ENCODE measurements around the gene SPPL2C. TPM values are rescaled to one million over a fixed set of nuclear protein-coding genes. Genes with fewer than 3 reads are reported as not detected.

SPPL2C gene
- total and polyA plus RNA-seq, 10 of the 15 experiments (the other 5 are each of a cell fraction or from before 2014, with no cell fraction given), result not detected

DNA sequence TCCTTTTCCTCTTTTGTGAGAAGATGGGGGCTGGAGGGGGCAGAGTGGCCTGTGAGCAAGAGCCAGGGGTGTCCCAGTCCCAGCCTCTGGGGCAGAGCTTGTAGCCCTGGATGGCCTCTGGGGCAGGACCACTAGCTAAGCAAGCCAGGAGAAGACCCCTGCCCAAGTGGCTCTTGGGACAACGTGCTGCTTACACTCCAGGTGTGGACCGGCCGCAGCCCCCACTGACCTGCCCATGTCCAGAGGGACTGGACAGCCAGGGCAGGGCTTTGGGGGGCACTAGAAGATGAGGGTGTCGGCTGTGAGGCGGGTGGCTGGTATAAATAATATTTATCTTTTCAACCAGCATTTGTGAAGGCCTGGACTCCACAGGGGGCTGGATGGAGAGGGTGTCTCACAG is 9.2 kb upstream of the SPPL2C start (continued):
- TF ChIP-seq, protein P1, sequence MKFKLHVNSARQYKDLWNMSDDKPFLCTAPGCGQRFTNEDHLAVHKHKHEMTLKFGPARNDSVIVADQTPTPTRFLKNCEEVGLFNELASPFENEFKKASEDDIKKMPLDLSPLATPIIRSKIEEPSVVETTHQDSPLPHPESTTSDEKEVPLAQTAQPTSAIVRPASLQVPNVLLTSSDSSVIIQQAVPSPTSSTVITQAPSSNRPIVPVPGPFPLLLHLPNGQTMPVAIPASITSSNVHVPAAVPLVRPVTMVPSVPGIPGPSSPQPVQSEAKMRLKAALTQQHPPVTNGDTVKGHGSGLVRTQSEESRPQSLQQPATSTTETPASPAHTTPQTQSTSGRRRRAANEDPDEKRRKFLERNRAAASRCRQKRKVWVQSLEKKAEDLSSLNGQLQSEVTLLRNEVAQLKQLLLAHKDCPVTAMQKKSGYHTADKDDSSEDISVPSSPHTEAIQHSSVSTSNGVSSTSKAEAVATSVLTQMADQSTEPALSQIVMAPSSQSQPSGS (IDR thresholded peaks at IDR 0.05; ENCODE audit: low read length), result no peak

DNA sequence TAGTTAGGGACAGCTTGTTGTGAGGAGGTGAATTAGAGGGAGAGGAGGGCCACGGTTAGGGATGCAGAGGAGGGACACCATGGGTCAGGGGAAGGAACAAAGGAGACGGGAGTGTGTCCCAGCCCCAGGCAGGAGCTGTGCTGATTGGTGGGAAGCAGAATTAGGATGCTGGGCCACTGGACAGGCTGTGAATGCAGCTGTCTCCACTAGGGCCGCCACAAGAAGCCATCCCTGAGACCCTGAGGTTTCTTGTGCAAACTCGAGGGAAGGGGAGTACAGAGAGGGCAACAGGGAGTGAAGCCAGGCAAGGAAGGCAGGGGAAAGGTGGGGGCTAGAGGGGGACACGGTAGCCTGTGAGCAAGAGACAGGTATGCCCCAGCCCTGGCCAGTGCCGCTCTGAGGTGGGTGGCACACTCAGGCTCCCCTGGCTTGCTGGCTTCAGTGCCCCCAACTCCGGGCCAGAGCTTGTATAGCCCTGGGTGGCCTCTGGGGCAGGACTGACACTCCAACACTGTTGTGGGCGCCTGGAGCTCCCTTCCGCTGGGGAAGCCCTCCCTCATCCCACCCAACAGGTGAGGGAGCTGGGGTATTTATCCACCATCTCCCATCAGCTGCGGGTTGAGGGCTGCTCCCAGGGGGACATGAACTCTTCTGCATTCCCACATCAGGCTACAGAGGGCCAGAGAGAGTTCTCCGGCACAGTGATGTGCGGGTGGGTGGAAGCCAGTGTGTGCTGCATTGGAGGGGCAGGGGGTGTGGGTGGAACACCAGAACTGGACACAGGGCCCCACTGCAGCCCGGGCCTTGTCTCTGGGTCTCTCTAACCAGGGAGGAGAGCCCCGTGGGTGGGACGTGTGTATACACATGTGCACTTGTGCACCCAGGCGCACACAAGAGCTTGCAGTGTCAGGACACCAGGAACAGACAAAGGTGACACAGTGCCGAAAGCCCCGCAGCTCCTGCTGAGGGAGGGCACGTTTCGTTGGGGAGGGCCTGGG is 8.3 kb upstream of the SPPL2C start:
- no peak for TF ChIP-seq PAX8 (IDR thresholded peaks at IDR 0.05)
- TF ChIP-seq ZNF207 (IDR thresholded peaks at IDR 0.05; ENCODE audit: borderline replicate concordance), result no peak
- TF ChIP-seq TCF12 (IDR thresholded peaks at IDR 0.05; ENCODE audit: low read depth, low read length), result no peak
- no peak for TF ChIP-seq HDAC2 (IDR thresholded peaks at IDR 0.05)
- no peaks in the 10 kb centered on the region for H3K36me3 ChIP-seq (ENCODE audit: control insufficient read depth in 2 of 2, insufficient read depth in 2 of 2, low read length in 1 of 2)
- H3K9me3 ChIP-seq (replicated peaks; ENCODE audit: control insufficient read depth, insufficient read depth, low read length), result no peaks in the 10 kb centered on the region
- in situ Hi-C loops (cut with MboI) (loop anchor here (25.0 kb wide), 1 partner anchor 424 kb away; no protein-coding TSS in a partner anchor), intact Hi-C loops (cut with micrococcal nuclease; ENCODE audit: unreplicated experiment) (loop anchor here (10.0 kb wide), 1 partner anchor 622 kb away; no protein-coding TSS in a partner anchor)
- H2AFZ ChIP-seq (ENCODE audit: control insufficient read depth, low read depth, low read length), result no peak overlapping the region
- no peak overlapping the region for H3K4me2 ChIP-seq (ENCODE audit: control insufficient read depth, insufficient read depth)
- WGBS (ENCODE audit: insufficient coverage, insufficient replicate concordance, low lambda C conversion rate, missing lambda C conversion rate), result 14% methylated on average over 20 of the region's 20 CpGs
- DNase-seq (ENCODE audit: low read depth, low spot score) (no peak), FAIRE-seq (no peak), ATAC-seq (no peak)
- H3K27ac ChIP-seq (ENCODE audit: control insufficient read depth, insufficient read depth), result no peak overlapping the region
- no TSS peak for BruUV-seq (replicated peaks)
- H3K27me3 ChIP-seq (replicated peaks in 1 of 2; ENCODE audit: control insufficient read depth in 2 of 2, insufficient read depth in 2 of 2, low read length in 1 of 2), result no peaks in the 10 kb centered on the region; a peak in 2 of 4 replicates
- no peak overlapping the region for H3K4me3 ChIP-seq
- H3K79me2 ChIP-seq (ENCODE audit: control insufficient read depth, insufficient read depth, low read length), result no peaks in the 10 kb centered on the region
- ChIA-PET CTCF (interaction anchor here (1.2 to 2.7 kb wide), 2 partner anchors 16 to 196 kb away, joined by 5 to 10 read pairs; no protein-coding TSS in a partner anchor), POLR2A (no interaction called here), RAD21 (ENCODE audit: unreplicated experiment) (no interaction called here), SMC1A (ENCODE audit: uncharacterized antibody, unreplicated experiment) (no interaction called here)
- no peak overlapping the region for H3K9ac ChIP-seq (ENCODE audit: control insufficient read depth, insufficient read depth, low read length)
- no peaks in the 10 kb centered on the region for H3K4me1 ChIP-seq (ENCODE audit: control insufficient read depth, insufficient read depth, low read length)
- H4K20me1 ChIP-seq (ENCODE audit: control insufficient read depth, insufficient read depth), result no peaks in the 10 kb centered on the region
